CD4-positive, alpha-beta memory T cell (primary cell): ENCODE results near the gene LHFPL6. TPM values are rescaled to one million over a fixed set of nuclear protein-coding genes. Genes with fewer than 3 reads are reported as not detected.

ENCODE experiments used
- CTCF ChIA-PET: fragments of 350-600 bp; sonication (Branson Sonifier 250); formaldehyde crosslinking; loops from one replicate; lab custom pipeline; 2021; ENCODE audit warnings: inconsistent platforms; ENCODE audit not compliant: partially characterized antibody; lab: Charles Lee
- POLR2A ChIA-PET: fragments of 350-600 bp; sonication (Branson Sonifier 250); formaldehyde crosslinking; loops from one replicate; lab custom pipeline; 2021; ENCODE audit not compliant: partially characterized antibody; lab: Charles Lee
- DNase-seq, 5 donors: peaks; one replicate each; pipeline versions ENCODE4 v3.0.0 to v3.0.0-alpha.2; 2020 to 2022; ENCODE audit warnings: mixed read lengths in 1 of 5
- H3K27ac ChIP-seq: one replicate; pipeline ENCODE4 v1.7.0; 2013; ENCODE audit warnings: low read depth, low read length
- H3K27me3 ChIP-seq: 2 replicates; pipeline ENCODE4 v1.7.0; 2013; ENCODE audit warnings: mild to moderate bottlenecking, low read length, moderate library complexity; ENCODE audit not compliant: insufficient read depth
- H3K36me3 ChIP-seq: 2 replicates; pipeline ENCODE4 v1.7.0; 2013; ENCODE audit warnings: mild to moderate bottlenecking, low read length, moderate library complexity; ENCODE audit not compliant: insufficient read depth
- H3K4me1 ChIP-seq: 2 replicates; pipeline ENCODE4 v1.7.0; 2013; ENCODE audit warnings: mild to moderate bottlenecking, low read length, moderate library complexity; ENCODE audit not compliant: insufficient read depth
- H3K4me3 ChIP-seq, 2 donors: one replicate each; pipeline ENCODE4 v1.7.0; 2013; ENCODE audit warnings: low read length in 2 of 2, mild to moderate bottlenecking in 1 of 2
- H3K9me3 ChIP-seq, 2 donors: one replicate each; pipeline ENCODE4 v1.7.0; 2013; ENCODE audit warnings: low read length in 2 of 2, control low read depth in 1 of 2; ENCODE audit not compliant: control insufficient read depth in 1 of 2
- H3K27ac Mint-ChIP-seq, 7 donors: one replicate each; pipeline ENCODE4 v1.8.0; 2020 to 2021; ENCODE audit warnings: mixed read lengths in 7 of 7, mild to moderate bottlenecking in 6 of 7, inconsistent platforms in 3 of 7, moderate library complexity in 3 of 7
- H3K27me3 Mint-ChIP-seq, 2 donors: one replicate each; pipeline ENCODE4 v1.8.0; 2020 to 2021; ENCODE audit warnings: mixed read lengths in 2 of 2
- H3K36me3 Mint-ChIP-seq, 2 donors: one replicate each; pipeline ENCODE4 v1.8.0; 2020 to 2021; ENCODE audit warnings: mixed read lengths in 2 of 2, inconsistent platforms in 1 of 2, mild to moderate bottlenecking in 1 of 2
- H3K4me1 Mint-ChIP-seq, 4 donors: one replicate each; pipeline ENCODE4 v1.8.0; 2020 to 2021; ENCODE audit warnings: mixed read lengths in 4 of 4, mild to moderate bottlenecking in 1 of 4
- H3K4me3 Mint-ChIP-seq, 8 donors: one replicate each; pipeline ENCODE4 v1.8.0; 2020 to 2021; ENCODE audit warnings: mixed read lengths in 8 of 8, mild to moderate bottlenecking in 7 of 8, moderate library complexity in 6 of 8, inconsistent platforms in 3 of 8
- H3K9me3 Mint-ChIP-seq, 8 donors: one replicate each; pipeline ENCODE4 v1.8.0; 2020 to 2021; ENCODE audit warnings: mixed read lengths in 8 of 8, mild to moderate bottlenecking in 5 of 8, inconsistent platforms in 3 of 8, moderate library complexity in 1 of 8
- intact Hi-C: fragments of 100-400 bp; cut with micrococcal nuclease; formaldehyde crosslinking; loops from one replicate; pipeline ENCODE4 v1.15.1; 2023
- polyA plus RNA-seq, 2 donors: library from polyadenylated mRNA; unstranded; fragments of 300-500 nt; fragmentation: Illumina TruSeq; gene quantifications; one replicate each; pipeline ENCODE4 v1.2.3, GENCODE V29; 2021
- total RNA-seq, 2 experiments: library from RNA; stranded (reverse); gene quantifications; one replicate each; pipeline ENCODE4 v1.2.3, GENCODE V29; 2021

Gene LHFPL6
- total and polyA plus RNA-seq, 4 experiments from 2014 or later = 0.16 TPM; not detected in 3

- H3K27me3 Mint-ChIP-seq = peaks cover 1 to 7% of the 10 kb centered on the region in 2 donors
- Histone ChIP-seq H3K4me3 (no peak overlapping the region), H3K36me3 (no peaks in the 10 kb centered on the region), H3K27ac (no peak overlapping the region), H3K27me3 (no peaks in the 10 kb centered on the region), H3K9me3 (no peaks in the 10 kb centered on the region), H3K4me1 (no peaks in the 10 kb centered on the region)
- no peak for DNase-seq
- no peaks in the 10 kb centered on the region for H3K36me3 Mint-ChIP-seq
- no peak overlapping the region for H3K27ac Mint-ChIP-seq
- H3K9me3 Mint-ChIP-seq = no peaks in the 10 kb centered on the region
- intact Hi-C loops = no loop called here
- POLR2A ChIA-PET = no interaction called here
- CTCF ChIA-PET = interaction anchor here (1.0 to 1.7 kb wide), 2 partner anchors 9 to 17 kb away, joined by 3 read pairs; no protein-coding TSS in a partner anchor
- no peak overlapping the region for H3K4me3 Mint-ChIP-seq
- H3K4me1 Mint-ChIP-seq = no peaks in the 10 kb centered on the region
Observed at GRCh38 chr13:39516096-39516495, 86.9 kb downstream of the LHFPL6 start.

GRCh38 chr13:39515224-39515714 lies 87.7 kb downstream of the LHFPL6 start:
- Mint-ChIP-seq H3K4me1 (no peaks in the 10 kb centered on the region), H3K27me3 (peaks cover 4 to 7% of the 10 kb centered on the region in 2 donors), H3K36me3 (no peaks in the 10 kb centered on the region), H3K9me3 (no peaks in the 10 kb centered on the region), H3K4me3 (no peak overlapping the region), H3K27ac (no peak overlapping the region)
- no peaks in the 10 kb centered on the region for H3K27me3 ChIP-seq
- intact Hi-C loops = no loop called here
- CTCF ChIA-PET = interaction anchor here (1.7 kb wide), 1 partner anchor 9 kb away, joined by 3 read pairs; no protein-coding TSS in a partner anchor
- no peaks in the 10 kb centered on the region for H3K9me3 ChIP-seq
- H3K36me3 ChIP-seq = no peaks in the 10 kb centered on the region
- POLR2A ChIA-PET = no interaction called here
- no peaks in the 10 kb centered on the region for H3K4me1 ChIP-seq
- no peak overlapping the region for H3K27ac ChIP-seq
- H3K4me3 ChIP-seq = no peak overlapping the region
- no peak for DNase-seq

DNA sequence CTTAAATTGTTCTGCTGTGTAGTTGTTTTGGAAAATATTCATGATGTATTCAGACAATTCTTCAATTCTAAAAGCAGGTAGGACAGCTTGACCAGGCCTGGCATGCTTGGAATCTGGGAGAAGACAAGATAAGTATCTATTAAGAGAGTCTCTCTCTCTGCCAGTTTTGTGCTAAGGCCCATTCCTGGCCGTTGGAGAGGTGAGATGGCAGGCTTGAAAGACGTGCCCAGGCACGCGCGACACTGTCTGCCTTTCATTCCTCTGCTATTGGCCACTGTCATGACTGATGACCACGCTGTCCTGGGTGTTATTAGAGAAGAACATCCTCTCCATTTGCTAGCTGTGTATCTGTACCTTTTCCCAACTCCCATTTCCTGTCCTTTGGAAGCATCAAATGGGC lies 90.3 kb downstream of the LHFPL6 start:
- DNase-seq = no peak
- H3K36me3 ChIP-seq = no peaks in the 10 kb centered on the region
- Mint-ChIP-seq H3K9me3 (no peaks in the 10 kb centered on the region), H3K4me1 (no peaks in the 10 kb centered on the region), H3K27ac (no peak overlapping the region), H3K36me3 (no peaks in the 10 kb centered on the region), H3K27me3 (peaks cover 6 to 8% of the 10 kb centered on the region in 2 donors), H3K4me3 (no peak overlapping the region)
- H3K4me3 ChIP-seq = no peak overlapping the region
- intact Hi-C loops = no loop called here
- no peaks in the 10 kb centered on the region for H3K4me1 ChIP-seq
- CTCF ChIA-PET = no interaction called here
- no peaks in the 10 kb centered on the region for H3K9me3 ChIP-seq
- no peaks in the 10 kb centered on the region for H3K27me3 ChIP-seq
- POLR2A ChIA-PET = no interaction called here
- no peak overlapping the region for H3K27ac ChIP-seq

DNA sequence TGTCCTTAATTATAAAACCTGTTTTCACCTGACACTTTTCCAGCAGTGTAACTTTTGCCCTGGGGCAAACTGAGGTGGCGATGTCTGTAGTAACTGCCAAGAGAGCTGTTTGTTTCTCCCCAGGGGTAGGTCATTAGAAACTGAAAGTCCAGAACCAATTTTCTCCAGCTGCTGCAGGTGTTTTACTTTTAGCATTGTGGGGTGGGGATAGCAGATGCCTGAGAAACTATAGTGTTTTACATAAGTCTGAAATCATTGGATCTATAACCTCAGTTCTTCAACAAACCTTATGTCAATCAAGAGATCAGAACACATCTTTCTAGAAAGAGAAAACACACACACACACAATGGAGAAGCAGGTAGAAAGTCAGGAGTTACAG lies 92.7 kb downstream of the LHFPL6 start:
- intact Hi-C loops = no loop called here
- no peaks in the 10 kb centered on the region for H3K36me3 Mint-ChIP-seq
- Histone ChIP-seq H3K27me3 (no peaks in the 10 kb centered on the region), H3K27ac (no peak overlapping the region), H3K4me1 (no peaks in the 10 kb centered on the region), H3K9me3 (no peaks in the 10 kb centered on the region), H3K36me3 (no peaks in the 10 kb centered on the region), H3K4me3 (no peak overlapping the region)
- H3K27me3 Mint-ChIP-seq = peaks cover 3 to 8% of the 10 kb centered on the region in 2 donors
- H3K9me3 Mint-ChIP-seq = no peaks in the 10 kb centered on the region
- ChIA-PET POLR2A (no interaction called here), CTCF (no interaction called here)
- H3K4me1 Mint-ChIP-seq = no peaks in the 10 kb centered on the region
- no peak overlapping the region for H3K4me3 Mint-ChIP-seq
- no peak overlapping the region for H3K27ac Mint-ChIP-seq
- no peak for DNase-seq

DNA sequence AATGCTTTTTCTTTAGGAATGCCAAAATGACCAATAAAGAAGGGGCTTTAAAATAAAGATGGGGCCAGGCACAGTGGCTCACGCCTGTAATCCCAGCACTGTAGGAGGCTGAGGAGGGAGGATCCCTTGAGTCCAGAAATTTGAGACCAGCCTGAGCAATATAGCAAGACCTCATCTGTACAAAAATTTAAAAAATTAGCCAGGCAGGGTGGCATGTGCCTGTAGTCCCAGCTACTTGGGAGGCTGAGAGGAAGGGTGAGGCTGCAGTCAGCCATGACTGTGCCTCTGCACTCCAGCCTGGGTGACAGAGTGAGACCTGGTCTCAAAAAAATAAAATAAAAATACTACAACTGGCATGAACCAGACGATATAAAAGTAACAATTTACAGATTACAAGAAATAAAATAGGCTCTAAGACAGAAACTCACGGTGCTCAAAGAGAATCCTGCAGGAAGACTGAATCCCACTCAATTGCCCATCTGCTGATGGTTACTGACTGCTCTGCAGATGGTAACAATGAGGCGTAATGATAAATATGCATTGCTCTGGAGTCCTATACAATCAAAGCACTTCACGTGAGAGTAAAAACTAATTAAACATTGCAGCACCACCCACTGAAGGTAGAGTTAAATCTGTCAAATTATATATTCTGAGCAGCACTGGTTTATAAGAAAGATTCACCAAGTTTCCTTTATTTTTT lies 93.2 kb downstream of the LHFPL6 start:
- intact Hi-C loops = no loop called here
- no peak overlapping the region for H3K27ac ChIP-seq
- H3K27me3 ChIP-seq = no peaks in the 10 kb centered on the region
- Mint-ChIP-seq H3K27ac (no peak overlapping the region), H3K9me3 (no peaks in the 10 kb centered on the region), H3K36me3 (no peaks in the 10 kb centered on the region), H3K4me3 (no peak overlapping the region), H3K4me1 (no peaks in the 10 kb centered on the region), H3K27me3 (peaks cover 6 to 8% of the 10 kb centered on the region in 2 donors)
- POLR2A ChIA-PET = no interaction called here
- no peaks in the 10 kb centered on the region for H3K9me3 ChIP-seq
- no peak overlapping the region for H3K4me3 ChIP-seq
- no peak for DNase-seq
- H3K36me3 ChIP-seq = no peaks in the 10 kb centered on the region
- CTCF ChIA-PET = no interaction called here
- H3K4me1 ChIP-seq = no peaks in the 10 kb centered on the region

GRCh38 chr13:39506559-39507390 lies 96.2 kb downstream of the LHFPL6 start:
- Histone ChIP-seq H3K4me1 (no peaks in the 10 kb centered on the region), H3K27me3 (no peaks in the 10 kb centered on the region), H3K36me3 (no peaks in the 10 kb centered on the region), H3K4me3 (no peak overlapping the region), H3K27ac (no peak overlapping the region), H3K9me3 (no peaks in the 10 kb centered on the region)
- no peaks in the 10 kb centered on the region for H3K4me1 Mint-ChIP-seq
- intact Hi-C loops = no loop called here
- no peak overlapping the region for H3K4me3 Mint-ChIP-seq
- no peak overlapping the region for H3K27ac Mint-ChIP-seq
- peaks cover 3 to 7% of the 10 kb centered on the region in 2 donors for H3K27me3 Mint-ChIP-seq
- CTCF ChIA-PET = interaction anchor here (0.8 to 1.4 kb wide), 3 partner anchors 9 to 594 kb away, joined by 3 to 4 read pairs (median 3); no protein-coding TSS in a partner anchor
- no peak for DNase-seq
- POLR2A ChIA-PET = no interaction called here
- no peaks in the 10 kb centered on the region for H3K9me3 Mint-ChIP-seq
- H3K36me3 Mint-ChIP-seq = no peaks in the 10 kb centered on the region

GRCh38 chr13:39505151-39505550 lies 97.8 kb downstream of the LHFPL6 start:
- H3K27ac ChIP-seq = no peak overlapping the region
- intact Hi-C loops = no loop called here
- CTCF ChIA-PET = no interaction called here
- no peaks in the 10 kb centered on the region for H3K4me1 ChIP-seq
- Mint-ChIP-seq H3K27ac (no peak overlapping the region), H3K4me1 (no peaks in the 10 kb centered on the region), H3K9me3 (no peaks in the 10 kb centered on the region), H3K36me3 (no peaks in the 10 kb centered on the region), H3K4me3 (no peak overlapping the region), H3K27me3 (peaks cover 3 to 4% of the 10 kb centered on the region in 2 donors)
- no peak overlapping the region for H3K4me3 ChIP-seq
- DNase-seq = no peak
- H3K36me3 ChIP-seq = no peaks in the 10 kb centered on the region
- no peaks in the 10 kb centered on the region for H3K27me3 ChIP-seq
- H3K9me3 ChIP-seq = no peaks in the 10 kb centered on the region
- POLR2A ChIA-PET = no interaction called here
